IMR-90 (cell line): ENCODE measurements around the gene ARFGAP3.

ENCODE experiments used
- BHLHE40 ChIP-seq: fragments of 150-350 bp; IDR thresholded peaks from 2 replicates; pipeline ENCODE4 v1.6.1; 2016; ENCODE audit warnings: mild to moderate bottlenecking, low read depth, low read length
- CTCF ChIP-seq: conservative IDR thresholded peaks from 2 replicates; pipeline ENCODE4 v1.5.1; 2012; ENCODE audit warnings: mild to moderate bottlenecking, low read depth, low read length, improper control_type of control experiment
- FOS ChIP-seq: fragments of 150-350 bp; IDR thresholded peaks from 2 replicates; pipeline ENCODE4 v1.6.1; 2016; ENCODE audit warnings: low read depth, low read length
- MAFK ChIP-seq: IDR thresholded peaks from 2 replicates; pipeline ENCODE4 v1.6.1; 2012; ENCODE audit warnings: low read depth, low read length, improper control_type of control experiment
- MXI1 ChIP-seq: IDR thresholded peaks from 2 replicates; pipeline ENCODE4 v1.6.1; 2012; ENCODE audit warnings: low read depth, mild to moderate bottlenecking, low read length, moderate library complexity, borderline replicate concordance
- POLR2A ChIP-seq: IDR thresholded peaks from 2 replicates; pipeline ENCODE4 v1.6.1; 2012; ENCODE audit warnings: mild to moderate bottlenecking, low read depth, low read length

- TF ChIP-seq POLR2A (no peak), MXI1 (no peak), CTCF (no peak), BHLHE40 (no peak), FOS (peak; percentile 26; the same call in 1 of the 2 replicates), MAFK (no peak)
Observed at GRCh38 chr22:42862045-42862734, 5.1 kb upstream of the ARFGAP3 start.
